ENCODE results near the gene ACBD4. TPM values are rescaled to one million over a fixed set of nuclear protein-coding genes. Genes with fewer than 3 reads are reported as not detected.

The ACBD4 gene
- total and polyA plus RNA-seq, 2 of the 13 experiments (the other 11 are each of a cell fraction or from before 2014, with no cell fraction given) = 16.1 to 26.9 TPM

DNA sequence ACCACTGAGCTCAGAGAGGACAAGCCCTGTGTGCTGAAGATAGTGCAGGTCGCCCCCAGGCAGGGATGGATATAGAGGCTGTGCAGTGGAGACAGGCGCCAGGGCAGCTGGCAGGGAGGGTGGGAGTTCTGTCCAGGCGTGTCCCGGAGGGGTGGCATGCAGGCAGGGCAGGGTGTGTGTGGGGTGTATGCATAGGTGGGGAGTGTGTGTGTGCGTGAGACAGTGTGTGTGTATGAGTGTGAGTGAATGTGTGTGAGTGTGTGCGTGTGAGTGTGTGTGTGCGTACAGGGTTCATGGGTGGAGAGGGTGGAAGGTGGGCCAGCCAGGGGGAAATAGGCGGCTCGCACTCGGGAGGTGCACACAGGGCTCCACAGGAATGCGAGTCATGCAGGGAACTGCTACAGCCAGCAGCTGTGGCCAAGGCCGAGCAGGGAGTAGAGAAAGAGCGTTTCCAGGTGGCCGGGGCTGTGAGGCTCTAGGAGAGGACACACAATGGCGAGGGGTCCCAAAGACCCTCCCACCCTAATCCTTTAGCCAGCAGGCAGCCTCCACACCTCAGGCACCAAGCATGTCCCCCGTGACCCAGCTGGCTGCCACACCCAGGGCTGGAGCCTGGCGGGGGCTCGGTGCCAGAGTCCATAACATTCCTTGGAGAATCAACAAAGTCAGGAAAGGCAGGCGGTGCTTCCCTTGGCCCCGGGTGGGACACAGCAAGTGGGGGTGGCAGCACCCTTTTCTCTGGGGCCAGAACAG lies 7.8 kb upstream of the ACBD4 start (continued):
- TF ChIP-seq, protein P1, sequence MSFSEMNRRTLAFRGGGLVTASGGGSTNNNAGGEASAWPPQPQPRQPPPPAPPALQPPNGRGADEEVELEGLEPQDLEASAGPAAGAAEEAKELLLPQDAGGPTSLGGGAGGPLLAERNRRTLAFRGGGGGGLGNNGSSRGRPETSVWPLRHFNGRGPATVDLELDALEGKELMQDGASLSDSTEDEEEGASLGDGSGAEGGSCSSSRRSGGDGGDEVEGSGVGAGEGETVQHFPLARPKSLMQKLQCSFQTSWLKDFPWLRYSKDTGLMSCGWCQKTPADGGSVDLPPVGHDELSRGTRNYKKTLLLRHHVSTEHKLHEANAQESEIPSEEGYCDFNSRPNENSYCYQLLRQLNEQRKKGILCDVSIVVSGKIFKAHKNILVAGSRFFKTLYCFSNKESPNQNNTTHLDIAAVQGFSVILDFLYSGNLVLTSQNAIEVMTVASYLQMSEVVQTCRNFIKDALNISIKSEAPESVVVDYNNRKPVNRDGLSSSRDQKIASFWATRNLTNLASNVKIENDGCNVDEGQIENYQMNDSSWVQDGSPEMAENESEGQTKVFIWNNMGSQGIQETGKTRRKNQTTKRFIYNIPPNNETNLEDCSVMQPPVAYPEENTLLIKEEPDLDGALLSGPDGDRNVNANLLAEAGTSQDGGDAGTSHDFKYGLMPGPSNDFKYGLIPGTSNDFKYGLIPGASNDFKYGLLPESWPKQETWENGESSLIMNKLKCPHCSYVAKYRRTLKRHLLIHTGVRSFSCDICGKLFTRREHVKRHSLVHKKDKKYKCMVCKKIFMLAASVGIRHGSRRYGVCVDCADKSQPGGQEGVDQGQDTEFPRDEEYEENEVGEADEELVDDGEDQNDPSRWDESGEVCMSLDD (CRISPR knock-in tag; IDR thresholded peaks at IDR 0.05; ENCODE audit: borderline replicate concordance) = no peak
- TF ChIP-seq SNAPC2 (CRISPR knock-in tag; IDR thresholded peaks at IDR 0.05) (no peak), ZNF614 (CRISPR knock-in tag; IDR thresholded peaks at IDR 0.05; ENCODE audit: borderline replicate concordance) (no peak), RARG (CRISPR knock-in tag; IDR thresholded peaks at IDR 0.05; ENCODE audit: low read depth) (no peak), ZNF562 (CRISPR knock-in tag; IDR thresholded peaks at IDR 0.05; ENCODE audit: borderline replicate concordance) (no peak), ZFP36L1 (CRISPR knock-in tag; IDR thresholded peaks at IDR 0.05) (no peak), ZMAT3 (CRISPR knock-in tag; conservative IDR thresholded peaks at IDR 0.05) (no peak), KDM2A (CRISPR knock-in tag; IDR thresholded peaks at IDR 0.05; ENCODE audit: borderline replicate concordance, low read depth) (peak; percentile 46; the same call in 1 of the 2 replicates), BHLHE40 (IDR thresholded peaks at IDR 0.05; ENCODE audit: low read length) (peak; percentile 55; the same call in 1 of the 2 replicates), MIER3 (CRISPR knock-in tag; IDR thresholded peaks at IDR 0.05; ENCODE audit: borderline replicate concordance) (0 out of 2 replicates have a peak, but pooled peaks have one; percentile 27)
- TF ChIP-seq, protein P2, sequence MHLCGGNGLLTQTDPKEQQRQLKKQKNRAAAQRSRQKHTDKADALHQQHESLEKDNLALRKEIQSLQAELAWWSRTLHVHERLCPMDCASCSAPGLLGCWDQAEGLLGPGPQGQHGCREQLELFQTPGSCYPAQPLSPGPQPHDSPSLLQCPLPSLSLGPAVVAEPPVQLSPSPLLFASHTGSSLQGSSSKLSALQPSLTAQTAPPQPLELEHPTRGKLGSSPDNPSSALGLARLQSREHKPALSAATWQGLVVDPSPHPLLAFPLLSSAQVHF (CRISPR knock-in tag; IDR thresholded peaks at IDR 0.05) = no peak
- TF ChIP-seq, protein P3, sequence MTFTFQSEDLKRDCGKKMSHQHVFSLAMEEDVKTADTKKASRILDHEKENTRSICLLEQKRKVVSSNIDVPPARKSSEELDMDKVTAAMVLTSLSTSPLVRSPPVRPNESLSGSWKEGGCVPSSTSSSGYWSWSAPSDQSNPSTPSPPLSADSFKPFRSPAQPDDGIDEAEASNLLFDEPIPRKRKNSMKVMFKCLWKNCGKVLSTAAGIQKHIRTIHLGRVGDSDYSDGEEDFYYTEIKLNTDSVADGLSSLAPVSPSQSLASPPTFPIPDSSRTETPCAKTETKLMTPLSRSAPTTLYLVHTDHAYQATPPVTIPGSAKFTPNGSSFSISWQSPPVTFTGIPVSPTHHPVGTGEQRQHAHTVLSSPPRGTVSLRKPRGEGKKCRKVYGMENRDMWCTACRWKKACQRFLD (CRISPR knock-in tag; IDR thresholded peaks at IDR 0.05; ENCODE audit: borderline replicate concordance) = no peak
- TF ChIP-seq, protein P4, sequence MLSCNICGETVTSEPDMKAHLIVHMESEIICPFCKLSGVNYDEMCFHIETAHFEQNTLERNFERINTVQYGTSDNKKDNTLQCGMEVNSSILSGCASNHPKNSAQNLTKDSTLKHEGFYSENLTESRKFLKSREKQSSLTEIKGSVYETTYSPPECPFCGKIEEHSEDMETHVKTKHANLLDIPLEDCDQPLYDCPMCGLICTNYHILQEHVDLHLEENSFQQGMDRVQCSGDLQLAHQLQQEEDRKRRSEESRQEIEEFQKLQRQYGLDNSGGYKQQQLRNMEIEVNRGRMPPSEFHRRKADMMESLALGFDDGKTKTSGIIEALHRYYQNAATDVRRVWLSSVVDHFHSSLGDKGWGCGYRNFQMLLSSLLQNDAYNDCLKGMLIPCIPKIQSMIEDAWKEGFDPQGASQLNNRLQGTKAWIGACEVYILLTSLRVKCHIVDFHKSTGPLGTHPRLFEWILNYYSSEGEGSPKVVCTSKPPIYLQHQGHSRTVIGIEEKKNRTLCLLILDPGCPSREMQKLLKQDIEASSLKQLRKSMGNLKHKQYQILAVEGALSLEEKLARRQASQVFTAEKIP (CRISPR knock-in tag; IDR thresholded peaks at IDR 0.05; ENCODE audit: borderline replicate concordance) = no peak
- TF ChIP-seq, protein P5, sequence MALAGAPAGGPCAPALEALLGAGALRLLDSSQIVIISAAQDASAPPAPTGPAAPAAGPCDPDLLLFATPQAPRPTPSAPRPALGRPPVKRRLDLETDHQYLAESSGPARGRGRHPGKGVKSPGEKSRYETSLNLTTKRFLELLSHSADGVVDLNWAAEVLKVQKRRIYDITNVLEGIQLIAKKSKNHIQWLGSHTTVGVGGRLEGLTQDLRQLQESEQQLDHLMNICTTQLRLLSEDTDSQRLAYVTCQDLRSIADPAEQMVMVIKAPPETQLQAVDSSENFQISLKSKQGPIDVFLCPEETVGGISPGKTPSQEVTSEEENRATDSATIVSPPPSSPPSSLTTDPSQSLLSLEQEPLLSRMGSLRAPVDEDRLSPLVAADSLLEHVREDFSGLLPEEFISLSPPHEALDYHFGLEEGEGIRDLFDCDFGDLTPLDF (CRISPR knock-in tag; IDR thresholded peaks at IDR 0.05) = no peak
- TF ChIP-seq, protein P6, sequence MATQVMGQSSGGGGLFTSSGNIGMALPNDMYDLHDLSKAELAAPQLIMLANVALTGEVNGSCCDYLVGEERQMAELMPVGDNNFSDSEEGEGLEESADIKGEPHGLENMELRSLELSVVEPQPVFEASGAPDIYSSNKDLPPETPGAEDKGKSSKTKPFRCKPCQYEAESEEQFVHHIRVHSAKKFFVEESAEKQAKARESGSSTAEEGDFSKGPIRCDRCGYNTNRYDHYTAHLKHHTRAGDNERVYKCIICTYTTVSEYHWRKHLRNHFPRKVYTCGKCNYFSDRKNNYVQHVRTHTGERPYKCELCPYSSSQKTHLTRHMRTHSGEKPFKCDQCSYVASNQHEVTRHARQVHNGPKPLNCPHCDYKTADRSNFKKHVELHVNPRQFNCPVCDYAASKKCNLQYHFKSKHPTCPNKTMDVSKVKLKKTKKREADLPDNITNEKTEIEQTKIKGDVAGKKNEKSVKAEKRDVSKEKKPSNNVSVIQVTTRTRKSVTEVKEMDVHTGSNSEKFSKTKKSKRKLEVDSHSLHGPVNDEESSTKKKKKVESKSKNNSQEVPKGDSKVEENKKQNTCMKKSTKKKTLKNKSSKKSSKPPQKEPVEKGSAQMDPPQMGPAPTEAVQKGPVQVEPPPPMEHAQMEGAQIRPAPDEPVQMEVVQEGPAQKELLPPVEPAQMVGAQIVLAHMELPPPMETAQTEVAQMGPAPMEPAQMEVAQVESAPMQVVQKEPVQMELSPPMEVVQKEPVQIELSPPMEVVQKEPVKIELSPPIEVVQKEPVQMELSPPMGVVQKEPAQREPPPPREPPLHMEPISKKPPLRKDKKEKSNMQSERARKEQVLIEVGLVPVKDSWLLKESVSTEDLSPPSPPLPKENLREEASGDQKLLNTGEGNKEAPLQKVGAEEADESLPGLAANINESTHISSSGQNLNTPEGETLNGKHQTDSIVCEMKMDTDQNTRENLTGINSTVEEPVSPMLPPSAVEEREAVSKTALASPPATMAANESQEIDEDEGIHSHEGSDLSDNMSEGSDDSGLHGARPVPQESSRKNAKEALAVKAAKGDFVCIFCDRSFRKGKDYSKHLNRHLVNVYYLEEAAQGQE (IDR thresholded peaks at IDR 0.05; ENCODE audit: borderline replicate concordance in 1 of 2, low read depth in 1 of 2, low read length in 2 of 2) = peak in 1 of 2 experiments; percentile 53; a peak in 2 of 4 replicates
